MM.1S (cell line): ENCODE results near the gene PROSER3.

Experiments
- CTCF ChIP-seq: fragments of 300-600 bp; sonication (generic); IDR thresholded peaks from 2 replicates; pipeline ENCODE4 v1.5.1; 2016; ENCODE audit warnings: antibody characterized with exemption, low read length, mixed read lengths
- EZH2 ChIP-seq: fragments of 300-600 bp; sonication (generic); optimal IDR thresholded peaks from 2 replicates; pipeline ENCODE3; 2017; ENCODE audit warnings: low read depth, mild to moderate bottlenecking, antibody characterized with exemption, low read length, mixed read lengths
- EZH2phosphoT487 ChIP-seq: fragments of 300-600 bp; sonication (generic); IDR thresholded peaks from 2 replicates; pipeline ENCODE4 v1.6.1; 2018; ENCODE audit warnings: antibody characterized with exemption, low read length

- TF ChIP-seq CTCF (no peak), EZH2phosphoT487 (no peak), EZH2 (no peak)
Observed at GRCh38 chr19:35719402-35720162, 38.4 kb upstream of the PROSER3 start.
